Liver (tissue), 3 donors: Measurements from ENCODE around the gene TENM3.
A peak's percentile ranks its signal among the peaks of the same experiment; 100 is the strongest.

Source experiments
- EGR1 ChIP-seq, 2 donors: IDR thresholded peaks; 2 replicates each; pipeline ENCODE4 v1.6.1; 2016 to 2018; ENCODE audit warnings: antibody characterized with exemption in 2 of 2, low read depth in 2 of 2
- FOXA1 ChIP-seq: IDR thresholded peaks from 2 replicates; pipeline ENCODE4 v1.6.1; 2016; ENCODE audit warnings: antibody characterized with exemption
- GABPA ChIP-seq, 2 donors: IDR thresholded peaks in 1 of 2; conservative IDR thresholded peaks in 1 of 2; 2 replicates each; pipeline ENCODE4 v1.6.1; 2016; ENCODE audit warnings: antibody characterized with exemption in 2 of 2, mild to moderate bottlenecking in 1 of 2, moderate library complexity in 1 of 2
- JUND ChIP-seq, 2 donors: IDR thresholded peaks; 2 replicates each; pipeline ENCODE4 v1.6.1; 2016; ENCODE audit warnings: antibody characterized with exemption in 2 of 2
- NR2F2 ChIP-seq: IDR thresholded peaks from 2 replicates; pipeline ENCODE4 v1.6.1; 2016; ENCODE audit warnings: antibody characterized with exemption
- RAD21 ChIP-seq, 2 donors: IDR thresholded peaks; 2 replicates each; pipeline ENCODE4 v1.6.1; 2016; ENCODE audit warnings: antibody characterized with exemption in 2 of 2, mild to moderate bottlenecking in 2 of 2
- RXRA ChIP-seq, 2 donors: IDR thresholded peaks; 2 replicates each; pipeline ENCODE4 v1.6.1; 2017 to 2018; ENCODE audit warnings: antibody characterized with exemption in 2 of 2, mild to moderate bottlenecking in 1 of 2
- YY1 ChIP-seq: IDR thresholded peaks from 2 replicates; pipeline ENCODE4 v1.6.1; 2016; ENCODE audit warnings: antibody characterized with exemption, mild to moderate bottlenecking
- ZBTB33 ChIP-seq: IDR thresholded peaks from 2 replicates; pipeline ENCODE4 v1.6.1; 2016; ENCODE audit warnings: antibody characterized with exemption
- TF ChIP-seq, protein P1 (sequence below): fragments of 150-350 bp; IDR thresholded peaks from 2 replicates; pipeline ENCODE4 v1.5.1; 2017; ENCODE audit warnings: improper control_type of control experiment, low read depth, low read length; ENCODE audit not compliant: missing input control
- TF ChIP-seq, protein P2 (sequence below): IDR thresholded peaks from 2 replicates; pipeline ENCODE4 v1.6.1; 2016; ENCODE audit warnings: antibody characterized with exemption
- donor health status: healthy.
- donor health status: healthy.

DNA sequence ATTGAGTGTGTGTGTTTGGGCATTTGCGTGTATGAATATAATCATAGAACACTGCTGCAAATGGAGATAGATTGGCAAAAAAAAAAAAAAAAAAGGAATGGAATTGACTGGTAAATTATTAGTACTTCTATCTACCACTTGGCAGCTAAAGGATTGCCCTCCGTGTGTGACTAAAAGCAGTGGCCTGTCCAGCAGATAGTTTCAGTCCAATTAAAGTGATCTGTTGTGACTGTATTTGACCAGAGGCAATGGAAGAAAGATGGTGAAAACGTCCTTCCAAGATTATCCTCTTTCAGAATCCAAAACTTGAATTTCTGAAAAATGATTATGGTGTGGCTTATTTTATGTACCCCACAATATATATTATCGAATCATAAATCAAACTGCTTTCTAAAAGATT lies 19.5 kb upstream of the TENM3 start:
- TF ChIP-seq, protein P1, sequence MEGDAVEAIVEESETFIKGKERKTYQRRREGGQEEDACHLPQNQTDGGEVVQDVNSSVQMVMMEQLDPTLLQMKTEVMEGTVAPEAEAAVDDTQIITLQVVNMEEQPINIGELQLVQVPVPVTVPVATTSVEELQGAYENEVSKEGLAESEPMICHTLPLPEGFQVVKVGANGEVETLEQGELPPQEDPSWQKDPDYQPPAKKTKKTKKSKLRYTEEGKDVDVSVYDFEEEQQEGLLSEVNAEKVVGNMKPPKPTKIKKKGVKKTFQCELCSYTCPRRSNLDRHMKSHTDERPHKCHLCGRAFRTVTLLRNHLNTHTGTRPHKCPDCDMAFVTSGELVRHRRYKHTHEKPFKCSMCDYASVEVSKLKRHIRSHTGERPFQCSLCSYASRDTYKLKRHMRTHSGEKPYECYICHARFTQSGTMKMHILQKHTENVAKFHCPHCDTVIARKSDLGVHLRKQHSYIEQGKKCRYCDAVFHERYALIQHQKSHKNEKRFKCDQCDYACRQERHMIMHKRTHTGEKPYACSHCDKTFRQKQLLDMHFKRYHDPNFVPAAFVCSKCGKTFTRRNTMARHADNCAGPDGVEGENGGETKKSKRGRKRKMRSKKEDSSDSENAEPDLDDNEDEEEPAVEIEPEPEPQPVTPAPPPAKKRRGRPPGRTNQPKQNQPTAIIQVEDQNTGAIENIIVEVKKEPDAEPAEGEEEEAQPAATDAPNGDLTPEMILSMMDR: no peak
- TF ChIP-seq ZBTB33: no peak
- TF ChIP-seq GABPA (IDR thresholded peaks at IDR 0.05 in 1 of 2, conservative IDR thresholded peaks at IDR 0.05 in 1 of 2): no peak
- TF ChIP-seq EGR1 (IDR thresholded peaks at IDR 0.05; ENCODE audit: low read depth in 2 of 2): peak in 1 of 2 donors; percentile 4
- TF ChIP-seq JUND (IDR thresholded peaks at IDR 0.05): no peak
- TF ChIP-seq YY1: peak; percentile 12
- TF ChIP-seq NR2F2: no peak
- TF ChIP-seq, protein P2, sequence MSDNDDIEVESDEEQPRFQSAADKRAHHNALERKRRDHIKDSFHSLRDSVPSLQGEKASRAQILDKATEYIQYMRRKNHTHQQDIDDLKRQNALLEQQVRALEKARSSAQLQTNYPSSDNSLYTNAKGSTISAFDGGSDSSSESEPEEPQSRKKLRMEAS: no peak
- no peak for TF ChIP-seq FOXA1
- TF ChIP-seq RAD21 (IDR thresholded peaks at IDR 0.05): no peak
- TF ChIP-seq RXRA (IDR thresholded peaks at IDR 0.05): no peak
